ENCODE measurements around the gene NUMBL.

Gene NUMBL

GRCh38 chr19:40667602-40668001 lies 22.8 kb downstream of the NUMBL start:
- in situ Hi-C loops (cut with MboI; ENCODE audit: low pct_unique_long_range_greater_than_20kb, low sequenced_read_pairs, unreplicated experiment) = loop anchor here (25.0 kb wide), 1 partner anchor 470 kb away; no protein-coding TSS in a partner anchor
- no peak for TF ChIP-seq CTCF (IDR thresholded peaks at IDR 0.05; ENCODE audit: extremely low read depth, insufficient read depth, missing control alignments)
- no peak for DNase-seq (ENCODE audit: low spot score)

GRCh38 chr19:40666803-40667438 lies 23.5 kb downstream of the NUMBL start:
- no peak for TF ChIP-seq CTCF (IDR thresholded peaks at IDR 0.05; ENCODE audit: extremely low read depth, insufficient read depth, missing control alignments)
- DNase-seq (ENCODE audit: low spot score) = no peak
- in situ Hi-C loops (cut with MboI; ENCODE audit: low pct_unique_long_range_greater_than_20kb, low sequenced_read_pairs, unreplicated experiment) = loop anchor here (25.0 kb wide), 1 partner anchor 470 kb away; no protein-coding TSS in a partner anchor

GRCh38 chr19:40663695-40664692 lies 26.5 kb downstream of the NUMBL start:
- in situ Hi-C loops (cut with MboI; ENCODE audit: low pct_unique_long_range_greater_than_20kb, low sequenced_read_pairs, unreplicated experiment) = loop anchor here (25.0 kb wide), 1 partner anchor 473 kb away; no protein-coding TSS in a partner anchor
- no peak for TF ChIP-seq CTCF (IDR thresholded peaks at IDR 0.05; ENCODE audit: extremely low read depth, insufficient read depth, missing control alignments)
- DNase-seq (ENCODE audit: low spot score) = no peak

DNA sequence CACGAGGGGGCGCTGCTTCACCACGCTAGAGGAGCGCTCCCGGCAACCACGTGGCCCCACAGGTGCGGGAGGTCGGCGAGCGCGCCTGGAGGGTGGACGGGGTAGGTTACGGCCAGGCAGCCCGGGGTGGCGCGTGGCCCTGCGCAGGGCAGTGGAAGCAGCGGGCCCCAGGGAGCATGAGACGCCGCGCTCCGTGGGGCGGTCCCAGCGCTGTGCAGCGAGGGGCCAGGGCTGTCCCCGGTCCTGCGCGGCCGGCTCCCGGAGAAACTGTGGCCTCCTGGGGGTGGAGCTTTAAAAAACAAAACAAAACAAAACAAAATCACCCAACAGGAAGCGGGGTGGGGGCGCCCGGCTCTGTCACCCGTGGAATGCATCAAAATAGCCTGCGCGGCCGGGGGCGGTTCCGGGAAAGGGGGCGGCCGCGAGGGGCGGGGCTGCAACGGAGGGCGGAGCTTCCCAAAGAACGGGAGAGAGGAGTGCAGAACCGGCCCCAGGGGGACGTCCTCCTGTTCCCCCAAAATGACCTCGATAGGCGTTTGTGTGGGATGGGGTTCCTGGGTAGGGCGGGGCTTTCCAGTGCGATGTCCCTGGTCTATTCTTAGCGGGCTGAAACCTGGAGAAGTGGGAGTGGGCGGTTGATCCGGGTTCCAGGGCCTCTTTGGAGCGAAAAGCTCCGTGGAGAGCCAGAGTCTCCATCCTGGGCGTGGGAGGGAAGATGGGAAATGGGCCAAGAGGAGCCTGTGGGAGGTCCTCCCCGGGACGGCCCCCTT lies 27.3 kb downstream of the NUMBL start:
- in situ Hi-C loops (cut with MboI; ENCODE audit: low pct_unique_long_range_greater_than_20kb, low sequenced_read_pairs, unreplicated experiment) = loop anchor here (25.0 kb wide), 1 partner anchor 474 kb away; no protein-coding TSS in a partner anchor
- TF ChIP-seq CTCF (IDR thresholded peaks at IDR 0.05; ENCODE audit: extremely low read depth, insufficient read depth, missing control alignments) = no peak
- DNase-seq (ENCODE audit: low spot score) = peak; percentile 94

GRCh38 chr19:40661616-40662015 lies 28.8 kb downstream of the NUMBL start:
- TF ChIP-seq CTCF (IDR thresholded peaks at IDR 0.05; ENCODE audit: extremely low read depth, insufficient read depth, missing control alignments) = no peak
- in situ Hi-C loops (cut with MboI; ENCODE audit: low pct_unique_long_range_greater_than_20kb, low sequenced_read_pairs, unreplicated experiment) = loop anchor here (25.0 kb wide), 1 partner anchor 476 kb away; no protein-coding TSS in a partner anchor
- DNase-seq (ENCODE audit: low spot score) = no peak

GRCh38 chr19:40659566-40659965 lies 30.9 kb downstream of the NUMBL start:
- TF ChIP-seq CTCF (IDR thresholded peaks at IDR 0.05; ENCODE audit: extremely low read depth, insufficient read depth, missing control alignments) = no peak
- in situ Hi-C loops (cut with MboI; ENCODE audit: low pct_unique_long_range_greater_than_20kb, low sequenced_read_pairs, unreplicated experiment) = loop anchor here (10.0 to 25.0 kb wide), 2 partner anchors 155 to 478 kb away; no protein-coding TSS in a partner anchor
- no peak for DNase-seq (ENCODE audit: low spot score)

All from GM13977 (cell line).